ENCODE data around the gene VIPAS39.

Gene VIPAS39

DNA sequence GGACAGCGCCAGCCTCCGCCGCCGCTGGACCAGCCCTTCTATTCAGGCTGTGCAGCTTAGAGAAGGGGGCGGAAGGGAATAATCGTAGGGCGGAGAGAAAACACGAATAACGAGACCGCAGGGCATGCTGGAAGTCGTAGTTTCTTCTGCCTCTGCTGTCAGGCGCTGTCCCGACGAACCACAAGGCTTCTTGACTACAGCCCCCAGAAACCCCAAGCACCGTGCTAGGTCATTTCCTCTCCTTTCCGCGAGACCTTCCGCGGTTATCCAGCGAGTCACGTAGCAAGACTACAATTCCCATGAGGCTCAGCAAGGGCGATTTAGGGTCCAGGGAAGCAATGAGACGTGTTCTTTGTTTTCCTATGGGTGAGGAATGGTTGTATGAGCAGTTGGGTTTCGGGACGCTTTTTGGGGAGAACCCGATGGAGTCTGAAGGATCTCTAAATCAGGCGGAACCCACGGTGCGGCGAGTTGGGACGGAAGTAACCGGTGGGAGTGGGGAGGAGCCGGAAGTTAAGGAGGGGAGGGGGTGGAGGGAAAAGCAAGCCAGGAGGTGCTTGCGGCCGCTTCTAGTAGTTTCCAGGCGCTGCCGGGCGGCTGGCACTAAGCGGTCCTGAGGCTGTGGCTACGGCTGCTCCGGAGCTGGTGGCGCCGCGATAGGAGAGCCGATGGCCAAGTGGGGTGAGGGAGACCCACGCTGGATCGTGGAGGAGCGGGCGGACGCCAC, at the start of gene VIPAS39, which contains the start of gene AHSA1:
Gene VIPAS39, minus strand, starts transcription at position 80 of the 727 bp plus-strand sequence. CDS start 3,499 bp downstream, outside the sequence.
Gene AHSA1, plus strand, starts transcription at position 572 of the 727 bp plus-strand sequence. Its CDS starts 97 bp downstream, at position 669.
- TF ChIP-seq JUND (IDR thresholded peaks at IDR 0.05; ENCODE audit: low read depth) = no peak
- DNase-seq (ENCODE audit: low read depth in 1 of 2, low spot score in 1 of 2) = peak; percentile 86 to 100
- in situ Hi-C loops (cut with HindIII; ENCODE audit: low pct_unique_long_range_greater_than_20kb, low sequenced_read_pairs) = no loop called here

DNA sequence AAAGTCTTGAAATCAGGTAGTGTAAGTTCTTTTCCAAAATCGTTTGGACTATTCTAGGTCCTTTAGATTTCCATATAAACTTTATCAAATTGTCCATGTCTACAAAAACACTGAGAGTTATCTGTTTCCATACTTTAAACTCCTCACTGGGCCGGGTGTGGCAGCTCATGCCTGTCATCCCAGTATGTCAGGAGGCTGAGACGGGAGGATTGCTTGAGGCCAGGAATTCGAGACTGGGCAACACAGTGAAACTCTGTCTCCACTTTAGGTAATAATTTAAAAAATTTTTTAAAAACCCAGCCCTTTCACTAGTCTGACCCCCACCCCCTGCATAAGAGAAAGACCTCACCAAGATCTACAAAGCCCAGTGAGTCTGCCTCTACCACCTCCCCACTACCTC, 47.6 kb upstream of the VIPAS39 start:
- no peak for DNase-seq (ENCODE audit: low read depth in 1 of 2, low spot score in 1 of 2)
- TF ChIP-seq JUND (IDR thresholded peaks at IDR 0.05; ENCODE audit: low read depth) = no peak
- in situ Hi-C loops (cut with HindIII; ENCODE audit: low pct_unique_long_range_greater_than_20kb, low sequenced_read_pairs) = no loop called here

DNA sequence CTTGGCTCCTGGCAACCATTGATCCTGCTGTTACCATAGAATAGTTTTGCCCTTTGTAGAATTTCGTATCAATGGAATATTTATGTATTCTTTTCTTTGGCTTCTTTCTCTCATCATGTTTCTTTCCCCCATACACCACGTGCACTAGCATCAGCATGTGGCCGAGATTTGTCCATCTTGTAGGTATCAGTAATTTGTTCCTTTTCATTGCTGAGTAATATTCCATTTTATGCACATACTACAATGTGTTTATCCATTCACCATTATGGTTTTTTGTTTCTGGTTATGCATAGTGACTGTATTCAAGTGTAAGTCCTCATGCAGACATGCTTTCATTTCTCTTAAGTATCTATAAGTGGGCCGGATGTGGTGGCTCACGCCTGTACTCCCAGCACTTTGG, 45.7 kb upstream of the VIPAS39 start:
- no peak for DNase-seq (ENCODE audit: low read depth in 1 of 2, low spot score in 1 of 2)
- TF ChIP-seq JUND (IDR thresholded peaks at IDR 0.05; ENCODE audit: low read depth) = no peak
- in situ Hi-C loops (cut with HindIII; ENCODE audit: low pct_unique_long_range_greater_than_20kb, low sequenced_read_pairs) = no loop called here

DNA sequence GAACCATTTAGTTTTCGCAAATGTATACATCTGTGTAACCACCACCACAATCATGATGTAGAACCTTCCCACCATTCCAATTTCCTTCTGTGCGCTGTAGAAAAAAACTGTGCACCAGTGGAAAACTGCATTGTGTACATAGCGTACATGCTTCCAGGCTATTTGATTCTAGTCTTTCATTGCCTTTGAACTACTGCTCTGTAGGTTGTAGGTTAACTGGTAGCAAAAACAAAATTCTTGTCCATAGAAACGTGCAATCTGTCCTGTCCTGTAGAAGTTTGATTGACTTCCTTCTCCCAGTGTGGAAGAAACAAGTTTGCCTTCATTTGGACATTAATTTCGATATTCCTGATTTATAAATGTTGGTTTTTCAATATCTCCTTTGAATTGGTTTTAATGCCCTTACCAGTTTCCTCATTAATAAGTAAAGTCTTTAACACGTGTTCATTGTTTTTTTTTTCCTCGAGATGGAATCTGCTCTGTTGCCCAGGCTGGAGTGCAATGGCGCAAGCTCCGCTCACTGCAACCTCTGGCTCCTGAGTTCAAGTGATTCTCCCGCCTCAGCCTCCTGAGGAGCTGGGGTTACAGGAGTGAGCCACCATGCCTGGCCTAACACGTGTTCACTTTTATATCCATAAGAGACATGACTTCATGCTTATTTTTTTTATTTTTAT, 44.8 kb upstream of the VIPAS39 start:
- in situ Hi-C loops (cut with HindIII; ENCODE audit: low pct_unique_long_range_greater_than_20kb, low sequenced_read_pairs) = no loop called here
- no peak for TF ChIP-seq JUND (IDR thresholded peaks at IDR 0.05; ENCODE audit: low read depth)

DNA sequence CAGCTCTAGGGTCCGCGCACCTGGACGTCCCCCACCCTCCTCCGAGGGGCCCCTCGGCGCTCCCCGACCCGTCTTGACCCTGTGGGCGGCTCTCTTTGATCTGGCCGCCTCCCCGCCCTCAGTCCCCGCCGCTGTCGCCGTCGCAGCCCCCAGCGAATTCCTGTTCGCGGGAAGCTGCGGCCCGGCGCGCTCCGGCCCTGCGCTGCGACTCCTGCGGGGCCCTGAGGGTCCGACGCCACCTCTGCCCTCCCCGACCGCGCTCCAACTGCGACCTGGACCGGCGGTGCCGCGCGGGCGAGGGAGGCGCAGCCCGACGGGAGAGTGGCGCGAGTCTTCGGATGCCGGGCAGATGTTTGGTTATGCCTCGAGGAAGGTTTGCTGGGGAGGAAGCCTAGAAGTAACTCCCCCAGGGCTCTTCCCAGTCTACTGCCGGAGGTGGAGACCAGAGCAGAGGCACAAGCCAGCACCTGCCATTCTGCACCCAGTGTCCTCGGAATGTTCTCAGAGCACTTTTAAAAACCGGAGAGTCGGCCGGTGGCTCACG, 41.7 kb upstream of the VIPAS39 start:
- peak; percentile 8 to 52 for DNase-seq (ENCODE audit: low read depth in 1 of 2, low spot score in 1 of 2)
- in situ Hi-C loops (cut with HindIII; ENCODE audit: low pct_unique_long_range_greater_than_20kb, low sequenced_read_pairs) = no loop called here
- no peak for TF ChIP-seq JUND (IDR thresholded peaks at IDR 0.05; ENCODE audit: low read depth)

More for the DNA sequence above, 44.8 kb upstream of the VIPAS39 start:
- DNase-seq (ENCODE audit: low read depth in 1 of 2, low spot score in 1 of 2) = no peak

DNA sequence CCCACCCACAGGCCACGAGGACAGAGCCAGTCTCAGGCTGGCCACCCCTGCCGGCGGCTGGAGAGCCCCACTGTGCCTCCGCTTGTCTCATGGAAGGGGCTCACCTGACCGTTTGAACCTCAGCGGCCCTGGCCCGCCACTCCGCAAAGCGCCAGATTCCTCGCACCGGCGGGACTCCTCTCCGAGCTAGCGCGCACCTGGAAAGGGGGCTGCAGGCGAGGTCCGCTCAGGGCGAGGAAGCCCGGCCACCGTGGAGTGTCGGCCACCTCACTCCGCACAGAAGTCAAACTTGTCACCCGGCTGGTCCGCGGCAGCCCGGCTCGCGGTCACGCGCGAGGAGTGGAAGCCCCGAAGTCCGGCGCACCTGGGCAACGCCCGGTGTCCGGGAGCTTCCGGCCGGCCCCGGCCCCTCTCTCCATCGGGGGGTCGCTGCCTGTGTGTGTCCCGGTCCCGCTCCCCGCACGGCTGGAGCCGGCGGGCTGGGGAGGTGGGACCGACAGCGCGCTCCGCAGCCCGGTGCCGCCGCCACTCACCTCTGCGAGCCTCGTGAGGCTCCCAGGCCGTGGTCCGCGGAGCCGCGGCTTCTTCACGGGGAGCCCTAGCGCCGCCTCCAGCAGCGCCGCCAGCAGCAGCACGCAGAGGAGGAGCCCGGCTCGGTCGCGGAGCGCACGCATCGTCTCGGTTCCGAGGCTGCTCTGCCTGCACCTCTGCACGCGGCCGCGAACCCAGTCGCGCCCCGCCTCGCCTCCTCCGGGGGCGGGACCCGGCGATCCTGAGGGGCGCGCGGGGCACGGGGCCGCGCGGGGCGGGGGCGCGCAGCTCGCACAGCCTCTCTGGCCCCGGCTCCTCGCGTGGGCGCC, 40.9 kb upstream of the VIPAS39 start, which contains the start of gene ISM2:
Gene ISM2, minus strand, starts transcription at position 697 of the 860 bp plus-strand sequence. Its CDS starts 23 bp downstream, at position 674.
- in situ Hi-C loops (cut with HindIII; ENCODE audit: low pct_unique_long_range_greater_than_20kb, low sequenced_read_pairs) = no loop called here
- TF ChIP-seq JUND (IDR thresholded peaks at IDR 0.05; ENCODE audit: low read depth) = no peak
- peak; percentile 59 to 90 for DNase-seq (ENCODE audit: low read depth in 1 of 2, low spot score in 1 of 2)

DNA sequence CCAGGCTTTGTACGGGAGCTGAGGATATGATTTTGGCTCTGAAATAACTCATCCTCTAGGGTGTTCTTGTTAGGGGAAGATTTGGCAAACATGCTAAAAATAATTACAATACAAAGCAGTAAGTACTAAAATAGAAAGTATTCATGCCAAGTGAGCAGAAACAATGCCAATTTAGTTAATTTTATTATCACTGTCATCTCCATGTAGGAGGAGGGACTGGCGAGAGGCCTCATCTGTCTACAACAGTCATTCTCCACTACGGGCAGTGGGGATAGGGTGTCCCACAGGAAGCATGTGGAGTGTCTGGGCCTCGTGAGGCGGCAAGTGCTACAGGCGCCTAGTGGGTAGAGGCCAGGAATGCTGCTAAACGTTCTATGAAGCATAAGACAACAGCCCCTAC, 37.9 kb upstream of the VIPAS39 start:
- in situ Hi-C loops (cut with HindIII; ENCODE audit: low pct_unique_long_range_greater_than_20kb, low sequenced_read_pairs) = no loop called here
- DNase-seq (ENCODE audit: low read depth in 1 of 2, low spot score in 1 of 2) = no peak
- no peak for TF ChIP-seq JUND (IDR thresholded peaks at IDR 0.05; ENCODE audit: low read depth)

DNA sequence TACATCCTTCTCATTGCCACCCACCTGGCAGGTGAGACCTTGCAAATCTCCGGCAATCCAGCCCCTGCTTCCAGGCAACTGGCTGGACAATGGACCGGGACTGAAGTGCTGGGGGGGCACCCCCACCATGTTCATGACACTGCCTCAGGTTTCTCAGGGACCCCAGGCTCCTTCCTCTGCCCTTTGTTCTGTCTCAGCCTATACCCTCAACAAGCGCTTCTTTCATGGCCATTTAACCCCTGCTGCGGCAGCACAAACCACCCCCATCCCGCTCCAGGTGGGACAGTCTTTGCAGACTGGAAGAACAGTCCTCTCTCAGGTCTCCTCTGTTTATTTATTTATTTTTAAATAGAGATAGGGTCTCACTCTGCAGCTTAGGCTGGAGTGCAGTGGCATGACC, 33.7 kb upstream of the VIPAS39 start:
- no peak for TF ChIP-seq JUND (IDR thresholded peaks at IDR 0.05; ENCODE audit: low read depth)

DNA sequence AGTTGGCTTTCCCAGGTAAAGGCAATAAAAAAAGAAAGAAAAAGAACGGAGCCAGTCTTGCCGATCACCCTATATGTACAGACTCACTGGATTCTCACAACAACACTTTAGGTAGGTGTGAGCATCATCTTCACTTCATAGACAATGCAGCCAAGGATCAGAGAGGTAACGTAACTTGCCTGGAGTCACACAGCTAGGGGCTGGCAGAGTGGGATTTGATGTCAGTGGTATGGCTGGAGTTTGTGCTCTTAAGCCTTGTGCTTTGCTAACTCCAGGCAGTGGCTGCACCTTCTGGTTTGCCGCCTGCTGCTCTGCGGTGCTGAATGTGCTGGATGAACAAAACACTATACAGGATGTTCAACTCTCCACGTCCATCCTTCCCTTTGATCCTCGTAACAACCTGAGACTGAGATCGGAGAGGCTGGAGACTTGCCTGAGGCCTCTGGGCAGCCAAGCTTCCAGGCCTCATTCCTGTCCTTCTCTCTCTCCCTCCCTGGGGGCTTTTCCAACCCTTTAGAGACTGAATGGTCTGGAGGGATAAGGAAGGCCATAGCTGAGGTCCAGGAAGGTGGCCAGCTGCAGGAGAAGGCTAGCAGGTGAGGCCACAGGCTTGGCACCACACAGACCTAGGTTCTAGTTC, 33.1 kb upstream of the VIPAS39 start:
- no peak for DNase-seq (ENCODE audit: low read depth in 1 of 2, low spot score in 1 of 2)
- TF ChIP-seq JUND (IDR thresholded peaks at IDR 0.05; ENCODE audit: low read depth) = no peak
- in situ Hi-C loops (cut with HindIII; ENCODE audit: low pct_unique_long_range_greater_than_20kb, low sequenced_read_pairs) = no loop called here

More for the DNA sequence above, 33.7 kb upstream of the VIPAS39 start:
- DNase-seq (ENCODE audit: low read depth in 1 of 2, low spot score in 1 of 2) = no peak
- in situ Hi-C loops (cut with HindIII; ENCODE audit: low pct_unique_long_range_greater_than_20kb, low sequenced_read_pairs) = no loop called here

DNA sequence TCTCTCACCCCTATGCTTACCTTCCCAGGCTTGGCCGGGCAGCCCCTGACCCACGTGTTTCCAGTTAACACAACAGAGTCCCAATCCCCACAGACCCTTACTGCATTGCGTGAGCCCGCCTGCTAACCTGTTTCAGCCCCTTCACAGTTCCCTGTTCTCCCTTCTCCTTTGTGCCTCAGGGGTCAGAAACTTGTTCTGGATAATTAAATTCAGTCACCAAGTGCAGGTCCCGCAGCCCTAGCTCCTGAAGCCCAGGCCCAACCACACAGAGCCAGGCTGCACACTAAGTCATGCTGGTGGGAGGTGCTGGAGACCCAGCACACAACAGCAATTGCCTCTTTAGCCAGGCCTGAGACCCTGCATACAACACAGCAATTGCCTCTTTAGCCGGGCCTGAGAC, 31.6 kb upstream of the VIPAS39 start:
- no peak for DNase-seq (ENCODE audit: low read depth in 1 of 2, low spot score in 1 of 2)
- no peak for TF ChIP-seq JUND (IDR thresholded peaks at IDR 0.05; ENCODE audit: low read depth)
- in situ Hi-C loops (cut with HindIII; ENCODE audit: low pct_unique_long_range_greater_than_20kb, low sequenced_read_pairs) = no loop called here

DNA sequence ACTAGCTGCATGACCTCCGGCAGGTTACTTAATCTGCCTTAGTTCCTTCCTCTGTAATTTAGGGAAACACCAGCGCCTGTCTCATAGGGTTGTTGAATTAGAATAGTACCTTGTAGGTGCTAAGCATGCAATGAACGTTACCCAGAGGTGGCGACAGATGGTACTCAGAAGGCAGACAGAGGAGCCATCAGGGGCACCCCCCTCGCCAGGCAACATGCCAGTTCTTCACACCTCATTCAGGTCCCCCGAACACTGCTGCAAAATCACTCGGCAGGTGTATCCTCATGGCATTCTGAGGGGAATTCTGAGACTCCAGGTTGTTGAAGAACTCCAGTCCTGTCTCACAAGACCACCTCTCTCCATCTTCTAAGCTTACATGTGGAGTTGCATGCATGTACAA, 31.2 kb upstream of the VIPAS39 start:
- no peak for DNase-seq (ENCODE audit: low read depth in 1 of 2, low spot score in 1 of 2)
- in situ Hi-C loops (cut with HindIII; ENCODE audit: low pct_unique_long_range_greater_than_20kb, low sequenced_read_pairs) = no loop called here
- TF ChIP-seq JUND (IDR thresholded peaks at IDR 0.05; ENCODE audit: low read depth) = no peak

All from T47D (cell line).